Measurements from ENCODE around the gene RENBP. TPM values are rescaled to one million over a fixed set of nuclear protein-coding genes. Genes with fewer than 3 reads are reported as not detected.
A peak's percentile ranks its signal among the peaks of the same experiment; 100 is the strongest.

Gene RENBP
- total and polyA plus RNA-seq, 7 experiments from 2014 or later, result 0.47 to 32.7 (median 22.2) TPM

GRCh38 chrX:153934762-153935325 lies 9.6 kb downstream of the RENBP start, which contains the start of gene NAA10:
Gene NAA10 (minus strand): TSS chrX:153935037. CDS start chrX:153934904, 133 bp downstream.
- ATAC-seq (peak; percentile 92), DNase-seq (peak in 7 of 9 donors; percentile 19 to 76 (median 34))
- Histone ChIP-seq H3K27me3 (ENCODE audit: control insufficient read depth in 2 of 2, insufficient read depth in 2 of 2, low read length in 2 of 2) (no peaks in the 10 kb centered on the region), H3K4me3 (ENCODE audit: low read length) (peak within 1 kb of the TSS; percentile 39), H3K36me3 (ENCODE audit: control insufficient read depth in 2 of 3, insufficient read depth in 3 of 3, low read length in 3 of 3) (peaks cover 0 to 16% (median 0%) of the 10 kb centered on the region in 3 experiments), H3K9me3 (ENCODE audit: control insufficient read depth in 2 of 3, low read length in 3 of 3) (no peaks in the 10 kb centered on the region), H3K27ac (ENCODE audit: low read depth, low read length) (peak within 1 kb of the TSS; percentile 60), H3K4me1 (ENCODE audit: control insufficient read depth in 2 of 2, insufficient read depth in 2 of 2, low read length in 2 of 2) (no peaks in the 10 kb centered on the region)
- ChIA-PET POLR2A (interaction anchor here (17.4 to 21.0 kb wide), 2 partner anchors 8 to 9 kb away, joined by 384 read pairs; partner anchors contain the start of genes ARHGAP4, NAA10 and RENBP), CTCF (interaction anchor here (1.1 kb wide), 1 partner anchor 11 kb away, joined by 3 read pairs; no protein-coding TSS in a partner anchor)
- peak within 1 kb of the TSS; percentile 80 to 90 (median 87) for H3K4me3 Mint-ChIP-seq
- no peaks in the 10 kb centered on the region for H3K9me3 Mint-ChIP-seq
- no peaks in the 10 kb centered on the region for H3K27me3 Mint-ChIP-seq
- H3K27ac Mint-ChIP-seq, result peak within 1 kb of the TSS; percentile 62 to 90 (median 83)
- H3K36me3 Mint-ChIP-seq, result peaks cover 0 to 4% (median 0%) of the 10 kb centered on the region in 5 donors
- intact Hi-C loops (cut with micrococcal nuclease), result loop anchor here (1.0 kb wide), 2 partner anchors 9 to 12 kb away; partner anchors contain the start of gene ARHGAP4 (in 1 of the 2)
- H3K4me1 Mint-ChIP-seq, result peaks cover 0 to 34% (median 17%) of the 10 kb centered on the region in 7 donors

- no peaks in the 10 kb centered on the region for H3K9me3 Mint-ChIP-seq
- ChIA-PET CTCF (interaction anchor here (1.1 to 2.0 kb wide), 2 partner anchors 11 to 13 kb away, joined by 3 to 8 read pairs; no protein-coding TSS in a partner anchor), POLR2A (interaction anchor here (17.4 to 21.0 kb wide), 2 partner anchors 7 to 9 kb away, joined by 384 read pairs; partner anchors contain the start of genes ARHGAP4, NAA10 and RENBP)
- peak; percentile 21 for ATAC-seq
- peak overlapping the region; percentile 62 to 90 (median 83) for H3K27ac Mint-ChIP-seq
- peaks cover 0 to 37% (median 18%) of the 10 kb centered on the region in 7 donors for H3K4me1 Mint-ChIP-seq
- intact Hi-C loops (cut with micrococcal nuclease), result no loop called here
- DNase-seq, result no peak
- H3K36me3 ChIP-seq (ENCODE audit: control insufficient read depth in 2 of 3, insufficient read depth in 3 of 3, low read length in 3 of 3), result peaks cover 0 to 15% (median 0%) of the 10 kb centered on the region in 3 experiments
- peak overlapping the region; percentile 39 for H3K4me3 ChIP-seq (ENCODE audit: low read length)
- H3K27ac ChIP-seq (ENCODE audit: low read depth, low read length), result peak overlapping the region; percentile 60
- peaks cover 0 to 4% (median 0%) of the 10 kb centered on the region in 5 donors for H3K36me3 Mint-ChIP-seq
- no peaks in the 10 kb centered on the region for H3K9me3 ChIP-seq (ENCODE audit: control insufficient read depth in 2 of 3, low read length in 3 of 3)
- H3K4me3 Mint-ChIP-seq, result peak overlapping the region; percentile 80 to 90 (median 87)
- peaks cover 2 to 4% of the 10 kb centered on the region in 2 donors for H3K4me1 ChIP-seq (ENCODE audit: control insufficient read depth in 2 of 2, insufficient read depth in 2 of 2, low read length in 2 of 2)
- no peaks in the 10 kb centered on the region for H3K27me3 ChIP-seq (ENCODE audit: control insufficient read depth in 2 of 2, insufficient read depth in 2 of 2, low read length in 2 of 2)
- H3K27me3 Mint-ChIP-seq, result no peaks in the 10 kb centered on the region
These were observed 10.2 kb downstream of the RENBP start for GRCh38 chrX:153934148-153934761.

DNA sequence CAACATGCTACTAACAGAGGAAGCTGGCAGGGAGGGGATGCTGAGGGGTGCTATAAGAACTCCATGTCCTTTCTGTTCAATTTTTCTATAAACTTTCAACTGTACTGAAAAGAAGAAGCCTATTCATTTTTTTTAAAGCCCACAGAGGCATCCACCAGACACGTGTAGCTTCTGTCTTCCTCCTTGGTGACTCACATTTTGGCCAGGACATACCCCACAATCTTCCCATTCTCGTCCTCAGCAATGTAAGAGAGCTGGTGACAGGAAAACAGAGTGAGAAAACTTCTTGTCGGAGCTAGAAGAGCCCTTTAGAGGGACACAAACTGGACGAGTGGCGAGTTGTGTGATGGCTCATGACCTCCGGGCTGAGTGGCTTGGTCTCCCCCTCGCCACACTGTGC lies 10.7 kb downstream of the RENBP start:
- Mint-ChIP-seq H3K4me3 (peak overlapping the region; percentile 80 to 90 (median 87)), H3K9me3 (no peaks in the 10 kb centered on the region), H3K36me3 (peaks cover 0 to 5% (median 0%) of the 10 kb centered on the region in 5 donors), H3K27me3 (no peaks in the 10 kb centered on the region), H3K4me1 (peaks cover 0 to 42% (median 22%) of the 10 kb centered on the region in 7 donors), H3K27ac (peak overlapping the region; percentile 52 to 90 (median 83))
- Histone ChIP-seq H3K36me3 (ENCODE audit: control insufficient read depth in 2 of 3, insufficient read depth in 3 of 3, low read length in 3 of 3) (peaks cover 0 to 15% (median 0%) of the 10 kb centered on the region in 3 experiments), H3K27me3 (ENCODE audit: control insufficient read depth in 2 of 2, insufficient read depth in 2 of 2, low read length in 2 of 2) (no peaks in the 10 kb centered on the region), H3K4me3 (ENCODE audit: low read length) (peak overlapping the region; percentile 39), H3K4me1 (ENCODE audit: control insufficient read depth in 2 of 2, insufficient read depth in 2 of 2, low read length in 2 of 2) (peaks cover 6 to 8% of the 10 kb centered on the region in 2 donors), H3K9me3 (ENCODE audit: control insufficient read depth in 2 of 3, low read length in 3 of 3) (no peaks in the 10 kb centered on the region), H3K27ac (ENCODE audit: low read depth, low read length) (peak overlapping the region; percentile 60)
- ATAC-seq (no peak), DNase-seq (no peak)
- ChIA-PET CTCF (interaction anchor here (1.0 to 2.0 kb wide), 2 partner anchors 14 to 16 kb away, joined by 3 to 8 read pairs; no protein-coding TSS in a partner anchor), POLR2A (interaction anchor here (0.7 to 21.0 kb wide), 3 partner anchors 7 to 34 kb away, joined by 3 to 384 read pairs (median 384); partner anchors contain the start of genes ARHGAP4, NAA10 and RENBP)
- intact Hi-C loops (cut with micrococcal nuclease), result no loop called here

GRCh38 chrX:153932220-153932915 lies 12.1 kb downstream of the RENBP start:
- DNase-seq (no peak), ATAC-seq (no peak)
- no peaks in the 10 kb centered on the region for H3K9me3 Mint-ChIP-seq
- H3K4me1 Mint-ChIP-seq, result peaks cover 0 to 46% (median 20%) of the 10 kb centered on the region in 7 donors
- ChIA-PET CTCF (interaction anchor here (2.0 kb wide), 1 partner anchor 15 kb away, joined by 8 read pairs; no protein-coding TSS in a partner anchor), POLR2A (interaction anchor here (17.4 kb wide), 1 partner anchor 11 kb away, joined by 384 read pairs; the partner anchor contains the start of genes NAA10 and RENBP)
- H3K36me3 Mint-ChIP-seq, result peaks cover 0 to 7% (median 0%) of the 10 kb centered on the region in 5 donors
- no peaks in the 10 kb centered on the region for H3K27me3 Mint-ChIP-seq
- H3K4me1 ChIP-seq (ENCODE audit: control insufficient read depth in 2 of 2, insufficient read depth in 2 of 2, low read length in 2 of 2), result peaks cover 8 to 10% of the 10 kb centered on the region in 2 donors
- H3K4me3 Mint-ChIP-seq, result peak overlapping the region in 1 of 10 donors; percentile 41
- intact Hi-C loops (cut with micrococcal nuclease), result no loop called here
- peak overlapping the region in 2 of 9 donors; percentile 6 to 62 for H3K27ac Mint-ChIP-seq
- H3K4me3 ChIP-seq (ENCODE audit: low read length), result no peak overlapping the region
- H3K27ac ChIP-seq (ENCODE audit: low read depth, low read length), result no peak overlapping the region
- H3K9me3 ChIP-seq (ENCODE audit: control insufficient read depth in 2 of 3, low read length in 3 of 3), result no peaks in the 10 kb centered on the region
- H3K27me3 ChIP-seq (ENCODE audit: control insufficient read depth in 2 of 2, insufficient read depth in 2 of 2, low read length in 2 of 2), result no peaks in the 10 kb centered on the region
- H3K36me3 ChIP-seq (ENCODE audit: control insufficient read depth in 2 of 3, insufficient read depth in 3 of 3, low read length in 3 of 3), result peaks cover 0 to 15% (median 0%) of the 10 kb centered on the region in 3 experiments

GRCh38 chrX:153931748-153932147 lies 12.7 kb downstream of the RENBP start:
- Histone ChIP-seq H3K4me1 (ENCODE audit: control insufficient read depth in 2 of 2, insufficient read depth in 2 of 2, low read length in 2 of 2) (peaks cover 8 to 14% of the 10 kb centered on the region in 2 donors), H3K36me3 (ENCODE audit: control insufficient read depth in 2 of 3, insufficient read depth in 3 of 3, low read length in 3 of 3) (peaks cover 0 to 15% (median 0%) of the 10 kb centered on the region in 3 experiments), H3K27ac (ENCODE audit: low read depth, low read length) (no peak overlapping the region), H3K4me3 (ENCODE audit: low read length) (no peak overlapping the region), H3K27me3 (ENCODE audit: control insufficient read depth in 2 of 2, insufficient read depth in 2 of 2, low read length in 2 of 2) (no peaks in the 10 kb centered on the region), H3K9me3 (ENCODE audit: control insufficient read depth in 2 of 3, low read length in 3 of 3) (no peaks in the 10 kb centered on the region)
- POLR2A ChIA-PET, result interaction anchor here (0.9 to 17.4 kb wide), 3 partner anchors 9 to 39 kb away, joined by 3 to 384 read pairs (median 5); partner anchors contain the start of genes HCFC1, NAA10 and RENBP
- peaks cover 0 to 52% (median 20%) of the 10 kb centered on the region in 7 donors for H3K4me1 Mint-ChIP-seq
- peaks cover 0 to 7% (median 0%) of the 10 kb centered on the region in 5 donors for H3K36me3 Mint-ChIP-seq
- no peak for ATAC-seq
- H3K9me3 Mint-ChIP-seq, result peaks cover 0 to 1% (median 0%) of the 10 kb centered on the region in 11 donors
- H3K4me3 Mint-ChIP-seq, result peak overlapping the region in 1 of 10 donors; percentile 5
- intact Hi-C loops (cut with micrococcal nuclease), result no loop called here
- peak overlapping the region in 7 of 9 donors; percentile 35 to 76 (median 72) for H3K27ac Mint-ChIP-seq
- CTCF ChIA-PET, result interaction anchor here (13.2 kb wide), 1 partner anchor 17 kb away, joined by 168 read pairs; the partner anchor contains the start of gene RENBP
- DNase-seq, result no peak
- no peaks in the 10 kb centered on the region for H3K27me3 Mint-ChIP-seq
